ENCODE measurements around the gene SPHK1.

SPHK1 gene

GRCh38 chr17:76414334-76415295 lies 30.2 kb downstream of the SPHK1 start:
- Histone ChIP-seq H3K27me3 (no peaks in the 10 kb centered on the region), H3K9me3 (no peaks in the 10 kb centered on the region), H3K36me3 (no peaks in the 10 kb centered on the region), H3K27ac (no peak overlapping the region), H3K4me1 (ENCODE audit: control insufficient read depth in 1 of 2, insufficient read depth in 1 of 2, low read depth in 1 of 2, low read length in 1 of 2) (no peaks in the 10 kb centered on the region), H3K4me3 (ENCODE audit: low read depth in 1 of 2, low read length in 1 of 2) (no peak overlapping the region)
- TF ChIP-seq CTCF (IDR thresholded peaks at IDR 0.05): no peak

- no peaks in the 10 kb centered on the region for H3K9me3 ChIP-seq
- no peak overlapping the region for H3K4me3 ChIP-seq (ENCODE audit: low read depth in 1 of 2, low read length in 1 of 2)
- no peak overlapping the region for H3K27ac ChIP-seq
- H3K4me1 ChIP-seq (ENCODE audit: control insufficient read depth in 1 of 2, insufficient read depth in 1 of 2, low read depth in 1 of 2, low read length in 1 of 2): no peaks in the 10 kb centered on the region
- H3K27me3 ChIP-seq: no peaks in the 10 kb centered on the region
- TF ChIP-seq CTCF (IDR thresholded peaks at IDR 0.05): no peak
- no peaks in the 10 kb centered on the region for H3K36me3 ChIP-seq
These were observed 31.4 kb downstream of the SPHK1 start for GRCh38 chr17:76415786-76416185.

GRCh38 chr17:76416457-76416856 lies 32.0 kb downstream of the SPHK1 start:
- TF ChIP-seq CTCF (IDR thresholded peaks at IDR 0.05): no peak
- Histone ChIP-seq H3K27ac (no peak overlapping the region), H3K4me1 (ENCODE audit: control insufficient read depth in 1 of 2, insufficient read depth in 1 of 2, low read depth in 1 of 2, low read length in 1 of 2) (no peaks in the 10 kb centered on the region), H3K36me3 (no peaks in the 10 kb centered on the region), H3K4me3 (ENCODE audit: low read depth in 1 of 2, low read length in 1 of 2) (no peak overlapping the region), H3K9me3 (no peaks in the 10 kb centered on the region), H3K27me3 (no peaks in the 10 kb centered on the region)

GRCh38 chr17:76416899-76417298 lies 32.5 kb downstream of the SPHK1 start:
- Histone ChIP-seq H3K27me3 (no peaks in the 10 kb centered on the region), H3K36me3 (no peaks in the 10 kb centered on the region), H3K4me1 (ENCODE audit: control insufficient read depth in 1 of 2, insufficient read depth in 1 of 2, low read depth in 1 of 2, low read length in 1 of 2) (no peaks in the 10 kb centered on the region), H3K4me3 (ENCODE audit: low read depth in 1 of 2, low read length in 1 of 2) (no peak overlapping the region), H3K27ac (no peak overlapping the region), H3K9me3 (no peaks in the 10 kb centered on the region)
- no peak for TF ChIP-seq CTCF (IDR thresholded peaks at IDR 0.05)

GRCh38 chr17:76417499-76418143 lies 33.2 kb downstream of the SPHK1 start:
- H3K9me3 ChIP-seq: no peaks in the 10 kb centered on the region
- TF ChIP-seq CTCF (IDR thresholded peaks at IDR 0.05): no peak
- no peak overlapping the region for H3K4me3 ChIP-seq (ENCODE audit: low read depth in 1 of 2, low read length in 1 of 2)
- no peak overlapping the region for H3K27ac ChIP-seq
- H3K36me3 ChIP-seq: no peaks in the 10 kb centered on the region
- H3K27me3 ChIP-seq: no peaks in the 10 kb centered on the region
- H3K4me1 ChIP-seq (ENCODE audit: control insufficient read depth in 1 of 2, insufficient read depth in 1 of 2, low read depth in 1 of 2, low read length in 1 of 2): no peaks in the 10 kb centered on the region
